ENCODE results near the gene DLST. TPM values are rescaled to one million over a fixed set of nuclear protein-coding genes. Genes with fewer than 3 reads are reported as not detected.

Gene DLST
- total RNA-seq, 4 donors from 2014 or later, result 71.3 to 157 (median 105) TPM

DNA sequence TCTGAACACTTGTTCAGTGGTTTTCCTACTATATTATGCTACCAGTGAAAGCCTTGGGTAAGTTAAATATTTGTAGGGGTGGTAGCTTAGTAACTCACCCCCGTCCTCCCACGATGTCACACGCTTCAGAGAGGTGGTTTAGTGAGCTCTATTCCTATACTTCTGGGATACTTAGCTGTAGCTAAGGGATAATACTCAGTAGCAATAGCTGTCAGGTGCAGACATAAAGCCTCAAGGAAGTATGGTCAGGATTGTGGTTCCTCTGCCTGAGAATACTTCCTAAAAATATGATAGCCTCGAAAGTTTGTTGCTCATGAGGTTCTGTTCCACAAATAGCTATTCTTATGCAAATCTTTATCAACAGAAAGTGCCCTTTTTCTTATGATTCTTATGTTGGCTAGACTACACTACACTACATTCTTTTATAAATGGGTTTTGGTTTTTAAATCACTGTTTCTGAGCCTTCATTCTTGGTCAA lies 11.9 kb downstream of the DLST start:
- H3K4me3 ChIP-seq, result no peak overlapping the region
- in situ Hi-C loops (cut with MboI; ENCODE audit: low sequenced_read_pairs in 4 of 4) (no loop called here), intact Hi-C loops (cut with DNase I; ENCODE audit: low total_unique reads) (loop anchor here (2.0 kb wide), 1 partner anchor 27 kb away; no protein-coding TSS in a partner anchor)
- H3K9me3 ChIP-seq, result no peaks in the 10 kb centered on the region
- peaks cover 4 to 95% of the 10 kb centered on the region in 2 donors for H3K36me3 ChIP-seq
- H3K4me1 ChIP-seq, result peaks cover 0 to 3% of the 10 kb centered on the region in 2 donors
- DNase-seq (no peak), ATAC-seq (no peak)
- H3K27me3 ChIP-seq, result no peaks in the 10 kb centered on the region
- no peak overlapping the region for H3K27ac ChIP-seq
- TF ChIP-seq CTCF (IDR thresholded peaks at IDR 0.05 in 4 of 5, conservative IDR thresholded peaks at IDR 0.05 in 1 of 5), result no peak
- TF ChIP-seq POLR2A (IDR thresholded peaks at IDR 0.05), result no peak

GRCh38 chr14:74896400-74896799 lies 14.7 kb downstream of the DLST start:
- TF ChIP-seq CTCF (IDR thresholded peaks at IDR 0.05 in 4 of 5, conservative IDR thresholded peaks at IDR 0.05 in 1 of 5) (no peak), POLR2A (IDR thresholded peaks at IDR 0.05) (no peak)
- H3K36me3 ChIP-seq, result peaks cover 11 to 99% of the 10 kb centered on the region in 2 donors
- intact Hi-C loops (cut with DNase I; ENCODE audit: low total_unique reads), result no loop called here
- H3K4me1 ChIP-seq, result no peaks in the 10 kb centered on the region
- no peak overlapping the region for H3K27ac ChIP-seq
- no peaks in the 10 kb centered on the region for H3K9me3 ChIP-seq
- DNase-seq, result no peak
- H3K27me3 ChIP-seq, result no peaks in the 10 kb centered on the region
- ATAC-seq, result no peak
- in situ Hi-C loops (cut with MboI; ENCODE audit: low sequenced_read_pairs in 4 of 4), result loop anchor here in 1 of 4 donors (5.0 kb wide), 1 partner anchor 34 kb away; no protein-coding TSS in a partner anchor
- no peak overlapping the region for H3K4me3 ChIP-seq

DNA sequence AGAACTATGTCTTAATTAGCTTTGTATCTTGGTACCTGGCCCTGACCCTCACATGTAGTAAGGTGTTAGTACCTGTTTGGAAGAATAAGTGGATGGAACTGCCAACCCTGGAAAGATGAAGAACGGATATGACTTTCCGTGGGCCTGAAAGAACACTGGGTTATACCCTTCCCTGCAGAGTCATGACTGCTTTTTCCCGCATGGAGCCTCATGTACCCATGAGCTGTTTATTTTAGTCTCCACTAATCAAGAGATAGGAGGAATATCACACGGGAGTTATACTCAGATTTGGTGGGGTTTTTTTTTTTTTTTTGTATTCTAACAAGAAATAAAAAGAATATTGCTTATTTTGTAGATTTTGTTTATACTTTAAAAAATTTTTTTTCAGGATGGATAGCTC lies 15.9 kb downstream of the DLST start:
- no peaks in the 10 kb centered on the region for H3K9me3 ChIP-seq
- in situ Hi-C loops (cut with MboI; ENCODE audit: low sequenced_read_pairs in 4 of 4) (loop anchor here in 1 of 4 donors (5.0 kb wide), 1 partner anchor 35 kb away; no protein-coding TSS in a partner anchor), intact Hi-C loops (cut with DNase I; ENCODE audit: low total_unique reads) (no loop called here)
- H3K4me3 ChIP-seq, result no peak overlapping the region
- no peak overlapping the region for H3K27ac ChIP-seq
- DNase-seq (no peak), ATAC-seq (no peak)
- H3K27me3 ChIP-seq, result no peaks in the 10 kb centered on the region
- no peaks in the 10 kb centered on the region for H3K4me1 ChIP-seq
- peaks cover 11 to 99% of the 10 kb centered on the region in 2 donors for H3K36me3 ChIP-seq
- TF ChIP-seq CTCF (IDR thresholded peaks at IDR 0.05 in 4 of 5, conservative IDR thresholded peaks at IDR 0.05 in 1 of 5) (no peak), POLR2A (IDR thresholded peaks at IDR 0.05) (no peak)

DNA sequence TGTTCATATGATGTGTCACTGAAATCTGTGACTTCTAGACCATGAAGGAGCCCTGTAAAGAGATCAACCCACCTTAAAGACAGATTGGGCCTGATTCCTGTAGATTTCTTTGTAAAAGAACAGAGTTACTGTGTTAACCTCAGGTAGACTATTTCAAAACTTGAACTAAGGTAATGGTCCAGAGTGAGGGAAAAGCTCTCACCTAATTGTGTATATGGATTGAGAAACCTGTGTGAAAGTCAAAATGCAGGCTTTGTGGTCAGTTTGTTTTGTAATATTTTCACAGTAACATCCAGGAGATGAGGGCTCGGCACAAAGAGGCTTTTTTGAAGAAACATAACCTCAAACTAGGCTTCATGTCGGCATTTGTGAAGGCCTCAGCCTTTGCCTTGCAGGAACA lies 16.4 kb downstream of the DLST start:
- intact Hi-C loops (cut with DNase I; ENCODE audit: low total_unique reads) (no loop called here), in situ Hi-C loops (cut with MboI; ENCODE audit: low sequenced_read_pairs in 4 of 4) (loop anchor here in 1 of 4 donors (5.0 kb wide), 1 partner anchor 36 kb away; no protein-coding TSS in a partner anchor)
- H3K27ac ChIP-seq, result no peak overlapping the region
- DNase-seq (no peak), ATAC-seq (no peak)
- no peaks in the 10 kb centered on the region for H3K4me1 ChIP-seq
- no peaks in the 10 kb centered on the region for H3K27me3 ChIP-seq
- H3K4me3 ChIP-seq, result no peak overlapping the region
- no peaks in the 10 kb centered on the region for H3K9me3 ChIP-seq
- no peak for TF ChIP-seq CTCF (IDR thresholded peaks at IDR 0.05 in 4 of 5, conservative IDR thresholded peaks at IDR 0.05 in 1 of 5)
- no peak for TF ChIP-seq POLR2A (IDR thresholded peaks at IDR 0.05)
- H3K36me3 ChIP-seq, result peaks cover 11 to 99% of the 10 kb centered on the region in 2 donors

GRCh38 chr14:74898694-74899093 lies 17.0 kb downstream of the DLST start:
- DNase-seq (no peak), ATAC-seq (no peak)
- TF ChIP-seq POLR2A (IDR thresholded peaks at IDR 0.05), result no peak
- no peak for TF ChIP-seq CTCF (IDR thresholded peaks at IDR 0.05 in 4 of 5, conservative IDR thresholded peaks at IDR 0.05 in 1 of 5)
- Histone ChIP-seq H3K27ac (no peak overlapping the region), H3K36me3 (peaks cover 11 to 95% of the 10 kb centered on the region in 2 donors), H3K4me1 (no peaks in the 10 kb centered on the region), H3K4me3 (no peak overlapping the region), H3K9me3 (no peaks in the 10 kb centered on the region), H3K27me3 (no peaks in the 10 kb centered on the region)
- intact Hi-C loops (cut with DNase I; ENCODE audit: low total_unique reads) (no loop called here), in situ Hi-C loops (cut with MboI; ENCODE audit: low sequenced_read_pairs in 4 of 4) (loop anchor here in 1 of 4 donors (5.0 kb wide), 1 partner anchor 36 kb away; no protein-coding TSS in a partner anchor)

Measured in gastrocnemius medialis (tissue), 4 donors.